Memory B cell (primary cell): ENCODE measurements around the gene DEDD2.
A peak's percentile ranks its signal among the peaks of the same experiment; 100 is the strongest.

Experiments used
- ATAC-seq: fragments of 150-1000 bp; cut with Tn5 transposase; 2 replicates; pipeline ENCODE4 v1.10.0; 2021; ENCODE audit warnings: low read depth, mild to moderate bottlenecking, moderate library complexity
- DNase-seq, 2 donors: peaks; one replicate each; pipeline ENCODE4 v3.0.0; 2022; ENCODE audit warnings: low spot score in 2 of 2
- H3K27ac Mint-ChIP-seq: one replicate; pipeline ENCODE4 v1.8.0; 2022; ENCODE audit warnings: mild to moderate bottlenecking, moderate library complexity, mixed read lengths
- H3K27me3 Mint-ChIP-seq: one replicate; pipeline ENCODE4 v1.8.0; 2022; ENCODE audit warnings: mixed read lengths
- H3K36me3 Mint-ChIP-seq: one replicate; pipeline ENCODE4 v1.8.0; 2022; ENCODE audit warnings: mild to moderate bottlenecking, mixed read lengths
- H3K4me1 Mint-ChIP-seq: one replicate; pipeline ENCODE4 v1.8.0; 2022; ENCODE audit warnings: mixed read lengths
- H3K4me3 Mint-ChIP-seq: one replicate; pipeline ENCODE4 v1.8.0; 2022; ENCODE audit warnings: mild to moderate bottlenecking, moderate library complexity, mixed read lengths
- H3K9me3 Mint-ChIP-seq: one replicate; pipeline ENCODE4 v1.8.0; 2022; ENCODE audit warnings: mixed read lengths

DEDD2 gene

GRCh38 chr19:42225718-42226292 lies 8.3 kb upstream of the DEDD2 start:
- no peak overlapping the region for H3K27ac Mint-ChIP-seq

GRCh38 chr19:42224940-42225717 lies 7.7 kb upstream of the DEDD2 start:
- DNase-seq: no peak
- no peak overlapping the region for H3K27ac Mint-ChIP-seq
- H3K9me3 Mint-ChIP-seq: no peaks in the 10 kb centered on the region
- ATAC-seq: no peak
- no peak overlapping the region for H3K4me3 Mint-ChIP-seq
- H3K36me3 Mint-ChIP-seq: peaks cover 12% of the 10 kb centered on the region
- H3K27me3 Mint-ChIP-seq: no peaks in the 10 kb centered on the region
- H3K4me1 Mint-ChIP-seq: peaks cover 19% of the 10 kb centered on the region

More at GRCh38 chr19:42225718-42226292, 8.3 kb upstream of the DEDD2 start:
- H3K36me3 Mint-ChIP-seq: peaks cover 13% of the 10 kb centered on the region
- H3K9me3 Mint-ChIP-seq: no peaks in the 10 kb centered on the region
- DNase-seq (no peak), ATAC-seq (no peak)
- no peaks in the 10 kb centered on the region for H3K27me3 Mint-ChIP-seq
- H3K4me3 Mint-ChIP-seq: no peak overlapping the region
- H3K4me1 Mint-ChIP-seq: peaks cover 16% of the 10 kb centered on the region

GRCh38 chr19:42220751-42221097 lies 3.2 kb upstream of the DEDD2 start:
- no peak overlapping the region for H3K27ac Mint-ChIP-seq
- no peak for DNase-seq
- peaks cover 38% of the 10 kb centered on the region for H3K4me1 Mint-ChIP-seq
- no peak for ATAC-seq
- no peaks in the 10 kb centered on the region for H3K27me3 Mint-ChIP-seq
- H3K4me3 Mint-ChIP-seq: peak overlapping the region; percentile 94
- H3K9me3 Mint-ChIP-seq: no peaks in the 10 kb centered on the region
- H3K36me3 Mint-ChIP-seq: peaks cover 6% of the 10 kb centered on the region

GRCh38 chr19:42219812-42220750 lies 2.6 kb upstream of the DEDD2 start, which contains the start of gene ZNF526:
Gene ZNF526, plus strand, starts transcription at chr19:42220312. Its CDS starts 4,092 bp downstream, at chr19:42224404.
- Mint-ChIP-seq H3K9me3 (no peaks in the 10 kb centered on the region), H3K36me3 (peaks cover 6% of the 10 kb centered on the region), H3K4me3 (peak within 1 kb of the TSS; percentile 94), H3K4me1 (peaks cover 44% of the 10 kb centered on the region), H3K27me3 (no peaks in the 10 kb centered on the region), H3K27ac (peak within 1 kb of the TSS; percentile 91)
- DNase-seq (peak; percentile 92 to 95), ATAC-seq (peak; percentile 76)

- H3K4me1 Mint-ChIP-seq: peaks cover 50% of the 10 kb centered on the region
- peaks cover 12% of the 10 kb centered on the region for H3K36me3 Mint-ChIP-seq
- ATAC-seq (no peak), DNase-seq (peak in 1 of 2 donors; percentile 46)
- no peaks in the 10 kb centered on the region for H3K9me3 Mint-ChIP-seq
- H3K27me3 Mint-ChIP-seq: no peaks in the 10 kb centered on the region
- peak overlapping the region; percentile 78 for H3K4me3 Mint-ChIP-seq
- peak overlapping the region; percentile 93 for H3K27ac Mint-ChIP-seq
These were observed 591 bp downstream of the DEDD2 start for GRCh38 chr19:42216653-42217519.

- H3K27ac Mint-ChIP-seq: peak overlapping the region; percentile 93
- H3K4me1 Mint-ChIP-seq: peaks cover 47% of the 10 kb centered on the region
- H3K9me3 Mint-ChIP-seq: no peaks in the 10 kb centered on the region
- no peaks in the 10 kb centered on the region for H3K27me3 Mint-ChIP-seq
- DNase-seq: no peak
- no peak for ATAC-seq
- H3K36me3 Mint-ChIP-seq: peaks cover 16% of the 10 kb centered on the region
- peak overlapping the region; percentile 11 for H3K4me3 Mint-ChIP-seq
These were observed 2.5 kb downstream of the DEDD2 start for GRCh38 chr19:42214810-42215485.

GRCh38 chr19:42212886-42213285 lies 4.6 kb downstream of the DEDD2 start:
- ATAC-seq (no peak), DNase-seq (no peak)
- no peak overlapping the region for H3K27ac Mint-ChIP-seq
- no peaks in the 10 kb centered on the region for H3K27me3 Mint-ChIP-seq
- H3K9me3 Mint-ChIP-seq: no peaks in the 10 kb centered on the region
- H3K4me1 Mint-ChIP-seq: peaks cover 46% of the 10 kb centered on the region
- peaks cover 27% of the 10 kb centered on the region for H3K36me3 Mint-ChIP-seq
- no peak overlapping the region for H3K4me3 Mint-ChIP-seq

GRCh38 chr19:42208612-42209011 lies 8.9 kb downstream of the DEDD2 start:
- Mint-ChIP-seq H3K27ac (peak overlapping the region; percentile 35), H3K27me3 (no peaks in the 10 kb centered on the region), H3K4me1 (peaks cover 41% of the 10 kb centered on the region), H3K36me3 (peaks cover 38% of the 10 kb centered on the region), H3K4me3 (no peak overlapping the region), H3K9me3 (no peaks in the 10 kb centered on the region)
- DNase-seq: no peak
- ATAC-seq: no peak

- Mint-ChIP-seq H3K4me1 (peaks cover 41% of the 10 kb centered on the region), H3K27me3 (no peaks in the 10 kb centered on the region), H3K4me3 (no peak overlapping the region), H3K9me3 (no peaks in the 10 kb centered on the region), H3K27ac (peak overlapping the region; percentile 35), H3K36me3 (peaks cover 36% of the 10 kb centered on the region)
- ATAC-seq (no peak), DNase-seq (no peak)
These were observed 9.7 kb downstream of the DEDD2 start for GRCh38 chr19:42207767-42208271.

GRCh38 chr19:42206871-42207755 lies 10.4 kb downstream of the DEDD2 start:
- H3K27me3 Mint-ChIP-seq: no peaks in the 10 kb centered on the region
- ATAC-seq: no peak
- DNase-seq: no peak
- peaks cover 47% of the 10 kb centered on the region for H3K4me1 Mint-ChIP-seq
- H3K36me3 Mint-ChIP-seq: peaks cover 35% of the 10 kb centered on the region
- H3K4me3 Mint-ChIP-seq: no peak overlapping the region
- peak overlapping the region; percentile 35 for H3K27ac Mint-ChIP-seq
- H3K9me3 Mint-ChIP-seq: no peaks in the 10 kb centered on the region

- no peak overlapping the region for H3K27ac Mint-ChIP-seq
- H3K27me3 Mint-ChIP-seq: no peaks in the 10 kb centered on the region
- peak overlapping the region; percentile 9 for H3K4me3 Mint-ChIP-seq
- DNase-seq: no peak
- peaks cover 66% of the 10 kb centered on the region for H3K4me1 Mint-ChIP-seq
- ATAC-seq: no peak
- H3K36me3 Mint-ChIP-seq: peaks cover 37% of the 10 kb centered on the region
- H3K9me3 Mint-ChIP-seq: no peaks in the 10 kb centered on the region
These were observed 12.8 kb downstream of the DEDD2 start for GRCh38 chr19:42204664-42205063.

GRCh38 chr19:42203700-42204099 lies 13.8 kb downstream of the DEDD2 start:
- Mint-ChIP-seq H3K9me3 (no peaks in the 10 kb centered on the region), H3K36me3 (peaks cover 35% of the 10 kb centered on the region), H3K27me3 (no peaks in the 10 kb centered on the region), H3K4me3 (peak overlapping the region; percentile 19), H3K27ac (peak overlapping the region; percentile 91), H3K4me1 (peaks cover 75% of the 10 kb centered on the region)
- ATAC-seq: no peak
- no peak for DNase-seq
